Pons (tissue), 1 donor: Measurements from ENCODE around the gene ALDH1L2.
"Not testable (repeated sequence)": the region's sequence is repeated elsewhere in the genome, so short reads cannot be mapped to it uniquely, and the experiment has no call there.

Experiments used
- DNase-seq: peaks from one replicate; pipeline ENCODE4 v3.0.0-alpha.2; 2016; ENCODE audit warnings: low spot score

ALDH1L2 gene

DNA sequence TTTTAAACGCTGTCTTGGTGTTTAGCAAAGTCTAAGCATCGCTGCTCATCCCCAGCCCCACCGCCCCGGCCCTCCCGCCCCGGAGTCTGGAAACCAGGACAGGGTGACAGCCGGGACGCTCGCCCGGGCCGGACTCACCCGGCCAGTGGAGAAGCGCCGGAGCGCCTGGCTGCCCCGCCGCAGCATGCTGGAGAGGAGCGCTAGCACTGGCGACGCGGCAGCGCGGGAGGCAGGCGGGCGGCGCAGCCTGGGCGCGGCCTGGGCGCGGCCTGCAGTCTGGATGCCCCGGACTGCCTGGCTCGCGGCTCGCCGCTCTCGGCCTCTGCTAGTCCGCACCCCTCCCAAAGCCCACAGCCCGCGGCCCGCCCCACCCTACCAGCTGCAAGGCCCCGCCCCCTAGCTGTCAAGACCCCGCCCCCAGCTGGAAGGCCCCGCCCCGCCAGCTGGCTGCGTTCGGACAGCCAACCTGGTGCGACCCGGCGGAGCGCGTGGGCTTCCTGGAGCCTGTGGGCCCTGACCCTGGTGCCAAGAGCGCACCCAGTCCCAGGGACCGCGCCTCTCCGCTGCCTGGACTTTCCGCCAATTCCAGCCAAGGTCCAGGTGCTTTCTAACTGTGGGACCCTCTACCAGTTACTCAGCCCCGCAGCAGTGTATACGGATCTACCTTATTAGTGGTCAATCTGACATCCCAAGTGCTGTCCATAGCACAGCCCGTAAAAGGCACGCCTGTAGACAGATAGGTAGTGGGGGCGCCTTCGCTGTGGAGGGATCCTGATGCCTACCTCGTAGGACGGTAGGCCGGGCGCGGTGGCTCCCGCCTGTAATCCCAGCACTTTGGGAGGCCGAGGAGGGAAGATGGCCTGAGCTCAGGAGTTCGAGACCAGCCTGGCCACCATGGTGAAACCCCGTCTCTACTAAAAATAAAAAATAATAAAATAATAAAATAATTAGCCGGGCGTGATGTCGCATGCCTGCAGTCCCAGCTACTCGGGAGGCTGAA is at the start of gene ALDH1L2:
Gene ALDH1L2 (minus strand): TSS at position 208 of the 1,000 bp plus-strand sequence. CDS start 22 bp downstream, at position 186.
- DNase-seq = peak; percentile 55

DNA sequence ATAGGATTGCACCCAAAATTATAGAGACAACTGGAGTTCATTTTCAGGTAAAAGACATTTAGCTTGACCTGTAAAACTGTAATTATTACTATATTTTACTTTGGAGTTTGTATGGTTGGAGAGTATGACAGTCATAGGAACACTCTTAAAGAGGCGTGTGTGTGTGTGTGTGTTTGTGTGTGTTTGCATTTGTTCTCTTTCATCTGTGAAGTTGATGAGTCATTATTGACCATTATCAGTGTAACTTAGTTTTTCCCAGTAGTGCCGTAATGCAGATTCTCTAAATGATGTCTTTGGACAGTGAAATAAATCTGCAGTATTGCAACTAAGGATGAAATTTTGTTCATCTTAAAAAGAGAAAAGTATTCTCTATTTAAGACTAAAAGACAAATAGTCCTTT is 36.3 kb upstream of the ALDH1L2 start:
- no peak for DNase-seq

DNA sequence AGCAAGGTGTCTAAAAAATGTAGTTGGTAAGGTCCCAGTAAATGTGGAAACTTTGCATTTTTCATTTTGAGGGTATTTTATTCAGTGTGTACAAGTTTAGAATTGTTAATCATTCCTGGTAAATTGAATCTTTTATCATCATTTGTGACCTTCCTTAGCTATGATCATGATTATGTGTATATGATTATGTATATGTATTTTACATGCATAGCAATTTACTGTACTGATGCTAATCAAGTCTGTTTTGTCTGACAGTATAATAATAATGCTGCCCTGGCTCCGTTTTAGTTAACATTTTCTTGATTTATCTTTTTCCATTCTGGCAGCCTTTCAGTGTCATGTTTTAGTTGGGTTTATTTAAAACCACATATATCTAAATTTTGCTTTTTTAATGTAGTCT is 32.7 kb upstream of the ALDH1L2 start:
- DNase-seq = no peak

DNA sequence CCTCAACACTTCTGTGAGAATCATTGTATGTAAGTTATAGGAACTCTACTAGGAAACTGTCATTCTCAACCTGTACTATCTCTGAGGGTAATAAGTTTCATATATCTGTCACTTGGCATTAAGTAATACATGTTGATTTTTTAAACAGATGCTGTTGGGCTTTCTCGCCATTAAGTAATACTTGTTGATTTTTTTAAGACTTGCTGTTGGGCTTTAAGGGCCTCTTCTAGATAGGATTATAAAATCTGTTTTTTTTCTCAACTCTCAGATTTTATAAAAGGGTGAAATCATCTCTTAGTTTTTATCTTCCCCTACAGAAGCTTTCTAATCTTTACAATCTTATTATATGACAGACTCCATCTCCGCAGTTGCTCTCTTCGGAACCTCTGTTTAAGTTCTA is 28.8 kb upstream of the ALDH1L2 start:
- DNase-seq = no peak

GRCh38 chr12:105110851-105111250 is 26.6 kb upstream of the ALDH1L2 start:
- no peak for DNase-seq

GRCh38 chr12:105109465-105110212 is 25.4 kb upstream of the ALDH1L2 start:
- DNase-seq = no peak

GRCh38 chr12:105107494-105108371 is 23.5 kb upstream of the ALDH1L2 start, which contains the start of gene WASHC4:
Gene WASHC4 (plus strand): TSS chr12:105107731. CDS start chr12:105107801, 70 bp downstream.
- DNase-seq = peak; percentile 94

- no peak for DNase-seq
These were observed 22.9 kb upstream of the ALDH1L2 start for GRCh38 chr12:105107171-105107493.

GRCh38 chr12:105106621-105107020 is 22.4 kb upstream of the ALDH1L2 start:
- DNase-seq = peak; percentile 22

- DNase-seq = no peak
These were observed 20.5 kb upstream of the ALDH1L2 start for GRCh38 chr12:105104762-105105161.

DNA sequence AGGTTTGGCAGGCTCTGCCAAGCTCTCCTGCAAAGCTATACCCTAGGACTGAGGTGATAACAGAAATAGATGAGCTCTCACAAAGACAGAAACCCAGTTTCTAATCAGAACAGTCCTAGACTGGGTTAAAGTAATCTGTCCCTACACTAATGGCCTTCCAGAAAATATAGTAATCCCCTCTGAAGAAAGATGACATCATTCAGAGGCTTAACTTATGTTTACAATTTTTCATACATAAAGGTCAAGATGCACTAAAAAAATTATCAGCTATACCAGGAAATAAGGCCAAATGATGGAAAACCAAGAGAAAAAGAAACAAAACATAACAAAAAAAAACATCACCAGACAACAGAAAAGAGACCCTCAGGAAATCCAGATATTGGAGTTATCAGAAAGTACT is 18.4 kb upstream of the ALDH1L2 start:
- no peak for DNase-seq

DNA sequence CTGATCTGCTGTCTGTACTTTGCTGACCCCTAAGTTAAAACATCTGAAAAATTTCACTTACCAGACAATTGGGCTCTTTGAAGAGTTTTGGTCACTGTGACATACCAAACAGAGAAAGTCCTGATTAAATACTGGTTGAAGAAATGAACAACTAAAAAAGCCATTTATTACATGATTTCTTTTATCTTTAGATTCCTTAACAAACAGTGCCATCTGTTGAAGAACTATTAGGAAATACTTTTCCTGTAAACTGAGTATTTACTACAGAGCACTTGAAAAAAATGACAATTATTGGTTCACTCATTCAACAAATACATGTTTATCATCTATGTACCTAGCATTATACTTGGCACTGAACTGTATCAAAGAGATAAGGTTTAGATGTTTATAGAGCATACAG is 16.7 kb upstream of the ALDH1L2 start:
- no peak for DNase-seq

GRCh38 chr12:105100207-105100985 is 16.1 kb upstream of the ALDH1L2 start:
- no peak for DNase-seq

GRCh38 chr12:105099356-105099755 is 15.1 kb upstream of the ALDH1L2 start:
- no peak for DNase-seq

GRCh38 chr12:105095338-105095737 is 11.1 kb upstream of the ALDH1L2 start:
- DNase-seq = not testable (repeated sequence)

DNA sequence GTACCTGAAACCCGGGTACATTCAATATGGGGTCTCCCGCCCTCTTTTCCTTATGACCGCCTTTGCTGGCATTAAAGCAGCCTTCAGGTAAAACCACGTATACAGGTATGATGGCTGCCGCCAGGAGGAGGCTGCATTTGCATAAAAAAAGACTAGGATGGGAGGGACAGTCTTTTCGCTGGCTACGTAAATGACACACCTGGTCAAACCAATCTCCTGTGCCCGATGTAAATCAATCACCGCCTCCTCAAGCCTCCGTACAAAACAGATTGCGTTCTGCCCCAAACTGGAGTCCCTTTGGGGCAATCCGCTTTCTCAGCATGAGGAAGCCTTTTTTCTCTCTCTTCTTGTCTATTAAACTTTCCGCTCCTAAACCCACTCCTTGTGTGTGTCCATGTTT is 8.1 kb upstream of the ALDH1L2 start:
- DNase-seq = no peak

GRCh38 chr12:105091476-105092206 is 7.4 kb upstream of the ALDH1L2 start:
- DNase-seq = peak; percentile 29

DNA sequence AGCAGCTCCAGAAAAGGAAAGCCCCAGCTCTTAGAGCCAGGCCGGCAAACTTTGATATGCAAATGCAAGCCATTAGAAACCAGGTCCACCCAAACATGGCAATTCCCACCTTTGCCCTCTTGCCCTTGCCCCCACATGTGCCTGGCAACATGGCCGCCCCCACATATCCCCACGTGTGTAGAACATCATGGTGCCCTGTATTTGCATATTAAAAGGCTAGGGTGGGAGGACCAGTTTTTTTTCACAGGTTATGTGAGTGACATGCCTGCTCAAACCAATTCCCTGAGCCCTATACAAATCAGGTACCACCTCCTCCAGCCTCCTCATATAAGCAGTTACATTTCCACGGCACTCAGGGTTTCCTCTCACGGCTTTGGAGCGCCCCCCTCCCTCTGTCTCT is 6.1 kb upstream of the ALDH1L2 start:
- no peak for DNase-seq

DNA sequence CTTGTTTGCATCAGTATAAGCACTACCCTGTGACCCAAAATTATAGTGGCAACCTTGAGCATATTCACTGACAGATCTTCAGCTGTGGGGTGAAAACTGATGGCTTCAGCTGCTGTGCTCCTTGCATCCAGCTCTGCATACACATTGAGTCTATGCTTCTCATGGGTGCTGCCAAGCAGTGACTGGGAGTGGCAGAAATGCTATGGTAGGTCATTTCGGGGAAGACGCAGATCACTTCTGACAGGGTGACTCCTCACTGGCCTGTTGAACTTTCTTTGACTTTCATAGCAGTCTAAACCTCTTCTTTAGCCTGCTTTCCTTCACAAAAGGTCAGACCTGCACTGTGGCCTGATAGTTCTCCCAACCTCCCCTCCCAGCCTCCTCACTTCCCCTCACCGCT is 5.6 kb upstream of the ALDH1L2 start:
- no peak for DNase-seq

- no peak for DNase-seq
These were observed 1.2 kb upstream of the ALDH1L2 start for GRCh38 chr12:105085501-105085900.
